HPDE6-E6E7 (cell line): Measurements from ENCODE around the gene ATG4B.

Source experiments
- DNase-seq: peaks from one replicate; pipeline ENCODE4 v3.0.0; 2011; ENCODE audit warnings: missing footprints; ENCODE audit errors: extremely low spot score

Gene ATG4B

GRCh38 chr2:241690202-241690717 lies 52.8 kb downstream of the ATG4B start:
- DNase-seq, result no peak

- DNase-seq, result no peak
These were observed 55.0 kb downstream of the ATG4B start for GRCh38 chr2:241692448-241692847.

GRCh38 chr2:241695651-241696050 lies 58.2 kb downstream of the ATG4B start:
- DNase-seq, result no peak

GRCh38 chr2:241701149-241701398 lies 63.6 kb downstream of the ATG4B start:
- DNase-seq, result no peak

GRCh38 chr2:241701399-241702154 lies 64.1 kb downstream of the ATG4B start, which contains the start of gene ING5:
ING5 (plus strand) TSS chr2:241702039; CDS start chr2:241702066, 27 bp downstream.
- peak; percentile 85 for DNase-seq

- peak; percentile 89 for DNase-seq
These were observed 64.9 kb downstream of the ATG4B start for GRCh38 chr2:241702155-241703031.

- DNase-seq, result no peak
These were observed 65.6 kb downstream of the ATG4B start for GRCh38 chr2:241703032-241703604.

- no peak for DNase-seq
These were observed 69.0 kb downstream of the ATG4B start for GRCh38 chr2:241706537-241706936.

- DNase-seq, result no peak
These were observed 71.4 kb downstream of the ATG4B start for GRCh38 chr2:241708879-241709278.

GRCh38 chr2:241719093-241719492 lies 81.6 kb downstream of the ATG4B start:
- DNase-seq, result no peak

- DNase-seq, result no peak
These were observed 82.6 kb downstream of the ATG4B start for GRCh38 chr2:241720099-241720498.

- no peak for DNase-seq
These were observed 83.1 kb downstream of the ATG4B start for GRCh38 chr2:241720560-241720959.

GRCh38 chr2:241721852-241722251 lies 84.4 kb downstream of the ATG4B start:
- no peak for DNase-seq

- no peak for DNase-seq
These were observed 85.5 kb downstream of the ATG4B start for GRCh38 chr2:241722896-241723454.
